Body of pancreas (tissue), 4 donors: ENCODE measurements around the gene SULT1A3.

Experiments
- CTCF ChIP-seq, 7 experiments: fragments of 450-650 bp in 4 of 7; fragments of 200-600 bp in 3 of 7; sonication (generic) in 3 of 7; IDR thresholded peaks; one replicate each; pipeline ENCODE4 v1.5.1; 2016 to 2019; ENCODE audit warnings: antibody characterized with exemption in 7 of 7
- POLR2A ChIP-seq, 3 donors: fragments of 450-650 bp; IDR thresholded peaks; one replicate each; pipeline ENCODE4 v1.6.1; 2016; ENCODE audit warnings: antibody characterized with exemption in 3 of 3, mild to moderate bottlenecking in 2 of 3

DNA sequence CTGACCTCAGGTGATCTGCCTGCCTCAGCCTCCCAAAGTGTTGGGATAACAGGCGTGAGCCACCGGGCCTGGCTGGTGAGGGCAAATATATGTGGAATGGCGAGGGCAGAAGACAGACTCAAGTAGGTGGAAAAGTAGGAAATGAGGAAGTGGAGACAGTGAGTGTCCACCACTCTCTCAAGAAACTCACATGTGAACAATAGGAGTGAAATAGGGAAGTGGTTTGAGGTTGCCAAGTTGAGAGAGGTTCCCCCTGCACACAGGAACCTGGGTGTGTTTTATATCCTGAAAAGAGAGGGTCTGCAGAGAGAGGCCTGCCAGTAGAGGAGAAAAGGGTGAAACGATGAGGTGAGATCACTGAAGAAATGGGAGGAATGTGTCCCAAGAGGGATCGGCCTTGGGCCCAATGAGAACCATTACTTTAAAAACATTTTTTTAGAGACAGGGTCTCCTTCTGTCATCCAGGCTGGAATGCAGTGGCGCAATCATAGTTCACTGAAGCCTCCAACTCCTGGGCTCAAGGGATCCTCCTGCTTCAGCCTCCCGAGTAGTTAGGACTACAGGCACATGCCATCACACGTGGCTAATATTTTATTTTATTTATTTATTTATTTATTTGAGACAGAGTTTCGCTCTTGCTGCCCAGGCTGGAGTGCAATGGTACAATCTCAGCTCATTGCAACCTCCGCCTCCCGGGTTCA lies 32.7 kb upstream of the SULT1A3 start:
- TF ChIP-seq CTCF (IDR thresholded peaks at IDR 0.05) (no peak), POLR2A (IDR thresholded peaks at IDR 0.05) (no peak)
